Endodermal cell (in vitro differentiated cells): ENCODE measurements around the gene ZNF423. TPM values are rescaled to one million over a fixed set of nuclear protein-coding genes. Genes with fewer than 3 reads are reported as not detected.

ENCODE experiments used
- DNase-seq: peaks from one replicate; pipeline ENCODE4 v3.0.0-alpha.2; 2017
- H3K27ac ChIP-seq: 2 replicates; pipeline ENCODE4 v1.5.1; 2013; ENCODE audit warnings: mild to moderate bottlenecking, low read depth, low read length, moderate library complexity
- H3K27me3 ChIP-seq: 2 replicates; pipeline ENCODE4 v1.6.1; 2013; ENCODE audit warnings: mild to moderate bottlenecking, low read length, moderate library complexity; ENCODE audit not compliant: insufficient read depth, control insufficient read depth, poor library complexity, severe bottlenecking
- H3K36me3 ChIP-seq: 2 replicates; pipeline ENCODE4 v1.7.0; 2013; ENCODE audit warnings: mild to moderate bottlenecking, low read length, moderate library complexity; ENCODE audit not compliant: control insufficient read depth, insufficient read depth
- H3K4me1 ChIP-seq: one replicate; pipeline ENCODE4 v1.7.0; 2013; ENCODE audit warnings: low read length; ENCODE audit not compliant: control insufficient read depth, insufficient read depth
- H3K4me3 ChIP-seq: 2 replicates; pipeline ENCODE4 v1.5.1; 2013; ENCODE audit warnings: mild to moderate bottlenecking, low read length, moderate library complexity
- H3K9ac ChIP-seq: 2 replicates; pipeline ENCODE4 v1.6.1; 2013; ENCODE audit warnings: mild to moderate bottlenecking, low read length, moderate library complexity; ENCODE audit not compliant: poor library complexity, severe bottlenecking; ENCODE audit errors: extremely low read depth
- H3K9me3 ChIP-seq: 2 replicates; pipeline ENCODE4 v1.6.1; 2013; ENCODE audit warnings: mild to moderate bottlenecking, low read length, moderate library complexity; ENCODE audit not compliant: control insufficient read depth
- H3K27ac Mint-ChIP-seq: 2 replicates; pipeline ENCODE4 v1.8.0; 2020; ENCODE audit warnings: mixed read lengths
- H3K27me3 Mint-ChIP-seq: 2 replicates; pipeline ENCODE4 v1.8.0; 2021; ENCODE audit warnings: mild to moderate bottlenecking, mixed read lengths; ENCODE audit not compliant: insufficient read depth
- H3K36me3 Mint-ChIP-seq: 2 replicates; pipeline ENCODE4 v1.8.0; 2020; ENCODE audit warnings: low read depth, mixed read lengths
- H3K4me1 Mint-ChIP-seq: 2 replicates; pipeline ENCODE4 v1.8.0; 2020; ENCODE audit warnings: mixed read lengths
- H3K4me3 Mint-ChIP-seq: 2 replicates; pipeline ENCODE4 v1.8.0; 2020; ENCODE audit warnings: mild to moderate bottlenecking, moderate library complexity, mixed read lengths
- H3K9me3 Mint-ChIP-seq: 2 replicates; pipeline ENCODE4 v1.8.0; 2020; ENCODE audit warnings: mild to moderate bottlenecking, mixed read lengths
- WGBS, 2 experiments: methylation state at CpG; one replicate each; pipeline versions ENCODE4 v1.1.5 to v1.1.7; 2013; ENCODE audit warnings: missing lambda C conversion rate in 2 of 2, mixed read lengths in 1 of 2; ENCODE audit not compliant: insufficient coverage in 1 of 2, insufficient read length in 1 of 2; 5-methylcytosine and 5-hydroxymethylcytosine counted together
- total RNA-seq, 2 donors: library from RNA; stranded (reverse); fragmentation: NEBNext Ultra II Directional in 1 of 2; extraction: Animal tissue kit (Norgen Biotek cat#: 25700) in 1 of 2; gene quantifications; 2 replicates in 1 of 2; 3 replicates in 1 of 2; pipeline ENCODE4 v1.2.1, GENCODE V29; 2021
- TF ChIP-seq, protein P1 (sequence below): fragments of 200-600 bp; sonication (generic); conservative IDR thresholded peaks from 2 replicates; pipeline ENCODE4 v1.5.0; 2021; ENCODE audit warnings: antibody characterized with exemption, mild to moderate bottlenecking

ZNF423 gene
- total RNA-seq, 2 donors from 2014 or later: 30.3 to 41.9 TPM

GRCh38 chr16:49809062-49809461, 46.9 kb downstream of the ZNF423 start:
- H3K9me3 Mint-ChIP-seq: no peaks in the 10 kb centered on the region
- H3K27ac Mint-ChIP-seq: no peak overlapping the region
- Histone ChIP-seq H3K4me1 (no peaks in the 10 kb centered on the region), H3K36me3 (no peaks in the 10 kb centered on the region), H3K4me3 (no peak overlapping the region), H3K27ac (no peak overlapping the region), H3K27me3 (no peaks in the 10 kb centered on the region), H3K9me3 (no peaks in the 10 kb centered on the region), H3K9ac (no peak overlapping the region)
- H3K4me1 Mint-ChIP-seq: peaks cover 10% of the 10 kb centered on the region
- TF ChIP-seq, protein P1, sequence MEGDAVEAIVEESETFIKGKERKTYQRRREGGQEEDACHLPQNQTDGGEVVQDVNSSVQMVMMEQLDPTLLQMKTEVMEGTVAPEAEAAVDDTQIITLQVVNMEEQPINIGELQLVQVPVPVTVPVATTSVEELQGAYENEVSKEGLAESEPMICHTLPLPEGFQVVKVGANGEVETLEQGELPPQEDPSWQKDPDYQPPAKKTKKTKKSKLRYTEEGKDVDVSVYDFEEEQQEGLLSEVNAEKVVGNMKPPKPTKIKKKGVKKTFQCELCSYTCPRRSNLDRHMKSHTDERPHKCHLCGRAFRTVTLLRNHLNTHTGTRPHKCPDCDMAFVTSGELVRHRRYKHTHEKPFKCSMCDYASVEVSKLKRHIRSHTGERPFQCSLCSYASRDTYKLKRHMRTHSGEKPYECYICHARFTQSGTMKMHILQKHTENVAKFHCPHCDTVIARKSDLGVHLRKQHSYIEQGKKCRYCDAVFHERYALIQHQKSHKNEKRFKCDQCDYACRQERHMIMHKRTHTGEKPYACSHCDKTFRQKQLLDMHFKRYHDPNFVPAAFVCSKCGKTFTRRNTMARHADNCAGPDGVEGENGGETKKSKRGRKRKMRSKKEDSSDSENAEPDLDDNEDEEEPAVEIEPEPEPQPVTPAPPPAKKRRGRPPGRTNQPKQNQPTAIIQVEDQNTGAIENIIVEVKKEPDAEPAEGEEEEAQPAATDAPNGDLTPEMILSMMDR: no peak
- no peak for DNase-seq
- H3K4me3 Mint-ChIP-seq: no peak overlapping the region
- H3K36me3 Mint-ChIP-seq: peaks cover 3% of the 10 kb centered on the region
- WGBS, 2 experiments: 93 to 95% methylated on average over 7 to 17 of the region's 17 CpGs
- no peaks in the 10 kb centered on the region for H3K27me3 Mint-ChIP-seq

DNA sequence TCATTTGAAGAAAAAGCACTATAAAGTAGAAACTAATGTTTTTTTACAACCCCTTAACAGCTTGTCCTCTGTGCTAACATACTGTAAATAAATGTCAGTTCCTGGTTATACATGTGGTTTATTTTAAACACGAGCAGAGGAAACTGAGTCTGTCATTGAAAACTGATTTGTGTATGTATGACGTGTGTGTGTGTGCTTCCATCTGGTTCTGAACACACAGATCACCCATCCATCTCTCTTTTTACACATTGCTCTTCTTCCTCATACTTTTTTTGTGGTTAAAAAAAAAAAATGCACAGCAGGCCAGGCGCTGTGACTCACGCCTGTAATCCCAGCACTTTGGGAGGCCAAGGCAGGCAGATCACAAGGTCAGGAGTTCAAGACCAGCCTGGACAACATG, 49.5 kb downstream of the ZNF423 start:
- no peak for DNase-seq
- TF ChIP-seq, protein P1: no peak
- no peaks in the 10 kb centered on the region for H3K4me1 Mint-ChIP-seq
- H3K27ac Mint-ChIP-seq: peak overlapping the region; percentile 21
- Histone ChIP-seq H3K4me3 (no peak overlapping the region), H3K36me3 (no peaks in the 10 kb centered on the region), H3K27ac (no peak overlapping the region), H3K27me3 (no peaks in the 10 kb centered on the region), H3K4me1 (no peaks in the 10 kb centered on the region), H3K9me3 (no peaks in the 10 kb centered on the region), H3K9ac (no peak overlapping the region)
- 96 to 100% methylated on average over 1 to 4 of the region's 4 CpGs for WGBS, 2 experiments
- no peak overlapping the region for H3K4me3 Mint-ChIP-seq
- H3K36me3 Mint-ChIP-seq: peaks cover 3% of the 10 kb centered on the region
- H3K9me3 Mint-ChIP-seq: no peaks in the 10 kb centered on the region
- H3K27me3 Mint-ChIP-seq: no peaks in the 10 kb centered on the region

DNA sequence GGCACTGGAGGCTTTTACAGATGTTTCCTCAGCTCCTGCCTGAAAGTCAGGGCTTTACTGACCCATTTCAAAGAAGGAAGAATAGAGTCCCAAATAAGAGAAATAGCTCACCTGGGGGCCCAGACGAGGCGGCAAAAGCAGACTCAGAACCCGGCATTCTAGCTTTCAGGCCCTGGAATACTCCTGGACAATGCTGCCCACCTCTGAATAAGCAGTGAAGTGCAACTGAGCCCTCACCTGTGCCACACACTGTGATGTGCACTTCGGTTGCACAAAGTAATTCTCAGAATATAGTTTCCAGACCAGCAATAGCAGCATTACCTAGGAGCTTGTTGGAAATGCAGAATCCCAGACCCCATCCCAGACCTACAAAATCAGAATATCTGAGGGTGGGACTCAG, 54.6 kb downstream of the ZNF423 start:
- H3K36me3 Mint-ChIP-seq: peaks cover 3% of the 10 kb centered on the region
- Histone ChIP-seq H3K36me3 (no peaks in the 10 kb centered on the region), H3K9ac (no peak overlapping the region), H3K4me3 (no peak overlapping the region), H3K27ac (no peak overlapping the region), H3K4me1 (no peaks in the 10 kb centered on the region), H3K9me3 (no peaks in the 10 kb centered on the region), H3K27me3 (no peaks in the 10 kb centered on the region)
- H3K9me3 Mint-ChIP-seq: no peaks in the 10 kb centered on the region
- no peak overlapping the region for H3K4me3 Mint-ChIP-seq
- TF ChIP-seq, protein P1: peak; percentile 21
- no peaks in the 10 kb centered on the region for H3K4me1 Mint-ChIP-seq
- no peak for DNase-seq
- WGBS, 2 experiments: 94 to 100% methylated on average over 4 of the region's 4 CpGs
- no peak overlapping the region for H3K27ac Mint-ChIP-seq
- H3K27me3 Mint-ChIP-seq: no peaks in the 10 kb centered on the region
